DND-41 (cell line): ENCODE data around the gene MYOM1.

Experiments used
- ATAC-seq: fragments of 200-7000 bp; cut with Tn5 transposase; 3 replicates; pipeline ENCODE4 v1.9.1; 2021; ENCODE audit warnings: low read depth; ENCODE audit not compliant: insufficient read depth
- DNase-seq: peaks from one replicate; pipeline ENCODE4 v3.0.0-alpha.2; 2020
- H2AFZ ChIP-seq: 2 replicates; pipeline ENCODE4 v1.6.0; 2012; ENCODE audit warnings: low read depth, low read length
- H3K27ac ChIP-seq: 2 replicates; pipeline ENCODE4 v1.5.1; 2012; ENCODE audit warnings: low read length, inconsistent platforms
- H3K27me3 ChIP-seq: fragments of 200-600 bp; sonication (generic); 2 replicates; pipeline ENCODE4 v1.6.0; 2012; ENCODE audit warnings: low read length, mild to moderate bottlenecking, inconsistent platforms; ENCODE audit not compliant: insufficient read depth, poor library complexity
- H3K36me3 ChIP-seq: 2 replicates; pipeline ENCODE4 v1.5.1; 2012; ENCODE audit warnings: low read length, inconsistent platforms; ENCODE audit not compliant: insufficient read depth
- H3K4me1 ChIP-seq: 2 replicates; pipeline ENCODE4 v1.5.1; 2012; ENCODE audit warnings: mild to moderate bottlenecking, low read length; ENCODE audit not compliant: insufficient read depth
- H3K4me2 ChIP-seq: 2 replicates; pipeline ENCODE4 v1.6.0; 2012; ENCODE audit warnings: mild to moderate bottlenecking, moderate library complexity, low read length, inconsistent platforms; ENCODE audit not compliant: insufficient read depth
- H3K4me3 ChIP-seq, 2 experiments: fragments of 200-600 bp in 1 of 2; shearing (Covaris generic) in 1 of 2; 2 replicates each; pipeline ENCODE4 v1.5.1; 2012 to 2016; ENCODE audit warnings: inconsistent platforms in 2 of 2, low read length in 2 of 2, mild to moderate bottlenecking in 2 of 2, low read depth in 1 of 2, moderate library complexity in 1 of 2
- H3K79me2 ChIP-seq: 2 replicates; pipeline ENCODE4 v1.6.0; 2012; ENCODE audit warnings: low read length, inconsistent platforms; ENCODE audit not compliant: insufficient read depth
- H3K9ac ChIP-seq: 2 replicates; pipeline ENCODE4 v1.6.0; 2012; ENCODE audit warnings: low read depth, mild to moderate bottlenecking, inconsistent platforms, low read length, moderate library complexity
- H3K9me3 ChIP-seq: 2 replicates; pipeline ENCODE4 v1.5.1; 2012; ENCODE audit warnings: low read length, moderate library complexity, mild to moderate bottlenecking, inconsistent platforms; ENCODE audit not compliant: insufficient read depth, severe bottlenecking
- H4K20me1 ChIP-seq: 2 replicates; pipeline ENCODE4 v1.6.0; 2012; ENCODE audit warnings: low read length; ENCODE audit not compliant: insufficient read depth
- CTCF ChIP-seq: IDR thresholded peaks from 2 replicates; pipeline ENCODE4 v1.5.1; 2012; ENCODE audit warnings: borderline replicate concordance, low read length, moderate library complexity, mild to moderate bottlenecking; ENCODE audit not compliant: poor library complexity, severe bottlenecking; ENCODE audit errors: extremely low read depth
- EZH2 ChIP-seq: IDR thresholded peaks from 3 replicates; pipeline ENCODE4 v1.6.1; 2012; ENCODE audit warnings: borderline replicate concordance, low read depth, mild to moderate bottlenecking, moderate library complexity, low read length, inconsistent platforms; ENCODE audit not compliant: severe bottlenecking

MYOM1 gene

DNA sequence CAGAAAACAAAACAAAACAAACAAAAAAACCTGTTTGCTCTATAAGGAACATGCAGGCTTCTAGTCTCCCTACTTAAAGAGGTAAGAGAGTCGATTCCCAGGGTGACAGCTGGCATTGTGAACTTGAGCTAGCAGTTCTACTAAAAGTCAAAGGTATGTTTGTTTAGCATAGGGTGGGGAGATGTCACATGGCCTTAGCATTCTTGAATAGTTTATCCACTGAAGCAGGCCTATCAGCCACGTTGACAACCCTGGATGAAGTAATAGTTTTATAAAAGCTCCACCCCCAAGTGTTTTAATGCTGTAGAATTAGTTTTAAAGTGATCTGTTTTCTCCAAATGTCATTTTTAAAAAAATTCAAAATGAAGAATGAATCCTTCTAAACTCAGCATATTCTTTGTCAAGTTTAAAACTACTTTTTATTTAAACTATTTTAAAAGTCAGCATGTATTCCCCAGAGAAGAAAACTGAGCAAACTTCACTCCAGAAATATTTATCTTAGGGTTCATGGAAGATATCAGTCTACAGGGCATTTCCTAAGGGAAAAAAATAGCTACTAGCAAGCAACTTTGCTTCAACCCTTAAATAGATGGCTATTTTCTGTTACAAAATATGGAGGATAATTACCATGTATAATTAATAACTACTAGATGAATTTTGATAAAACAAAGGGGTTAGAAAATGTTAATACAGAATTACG, 1.7 kb downstream of the MYOM1 start:
- H4K20me1 ChIP-seq = no peaks in the 10 kb centered on the region
- no peaks in the 10 kb centered on the region for H3K79me2 ChIP-seq
- H3K4me2 ChIP-seq = no peak overlapping the region
- no peak overlapping the region for H3K27ac ChIP-seq
- no peak overlapping the region for H2AFZ ChIP-seq
- DNase-seq = no peak
- H3K9me3 ChIP-seq = no peaks in the 10 kb centered on the region
- no peak for ATAC-seq
- TF ChIP-seq CTCF (no peak), EZH2 (no peak)
- H3K36me3 ChIP-seq = no peaks in the 10 kb centered on the region
- no peak overlapping the region for H3K9ac ChIP-seq
- peaks cover 10% of the 10 kb centered on the region for H3K4me1 ChIP-seq
- H3K27me3 ChIP-seq = no peaks in the 10 kb centered on the region
- no peak overlapping the region for H3K4me3 ChIP-seq

DNA sequence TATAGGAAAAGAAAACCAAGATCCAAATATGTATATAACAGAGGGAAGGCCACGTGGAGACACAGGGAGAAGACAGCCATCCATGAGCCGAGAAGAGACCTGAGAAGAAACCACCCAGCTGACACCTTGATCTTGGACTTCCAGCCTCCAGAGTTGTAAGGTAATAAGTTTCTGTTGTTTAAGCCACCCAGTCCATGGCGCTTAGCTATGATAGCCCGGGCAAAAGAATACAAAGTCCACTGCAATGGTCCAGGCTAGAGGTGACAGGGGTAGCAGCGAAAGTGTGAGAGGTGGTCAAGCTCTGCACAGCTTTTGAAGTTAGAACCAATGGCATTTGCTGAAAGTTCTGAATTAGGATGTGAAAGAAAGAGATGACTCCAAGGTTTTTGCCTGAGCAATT, 2.8 kb downstream of the MYOM1 start:
- no peak for DNase-seq
- Histone ChIP-seq H3K27me3 (no peaks in the 10 kb centered on the region), H4K20me1 (no peaks in the 10 kb centered on the region), H3K79me2 (no peaks in the 10 kb centered on the region), H3K36me3 (no peaks in the 10 kb centered on the region), H3K9me3 (no peaks in the 10 kb centered on the region), H3K4me3 (no peak overlapping the region), H3K4me2 (no peak overlapping the region), H3K27ac (no peak overlapping the region), H3K4me1 (peaks cover 17% of the 10 kb centered on the region), H2AFZ (no peak overlapping the region), H3K9ac (no peak overlapping the region)
- TF ChIP-seq CTCF (no peak), EZH2 (no peak)
- no peak for ATAC-seq

DNA sequence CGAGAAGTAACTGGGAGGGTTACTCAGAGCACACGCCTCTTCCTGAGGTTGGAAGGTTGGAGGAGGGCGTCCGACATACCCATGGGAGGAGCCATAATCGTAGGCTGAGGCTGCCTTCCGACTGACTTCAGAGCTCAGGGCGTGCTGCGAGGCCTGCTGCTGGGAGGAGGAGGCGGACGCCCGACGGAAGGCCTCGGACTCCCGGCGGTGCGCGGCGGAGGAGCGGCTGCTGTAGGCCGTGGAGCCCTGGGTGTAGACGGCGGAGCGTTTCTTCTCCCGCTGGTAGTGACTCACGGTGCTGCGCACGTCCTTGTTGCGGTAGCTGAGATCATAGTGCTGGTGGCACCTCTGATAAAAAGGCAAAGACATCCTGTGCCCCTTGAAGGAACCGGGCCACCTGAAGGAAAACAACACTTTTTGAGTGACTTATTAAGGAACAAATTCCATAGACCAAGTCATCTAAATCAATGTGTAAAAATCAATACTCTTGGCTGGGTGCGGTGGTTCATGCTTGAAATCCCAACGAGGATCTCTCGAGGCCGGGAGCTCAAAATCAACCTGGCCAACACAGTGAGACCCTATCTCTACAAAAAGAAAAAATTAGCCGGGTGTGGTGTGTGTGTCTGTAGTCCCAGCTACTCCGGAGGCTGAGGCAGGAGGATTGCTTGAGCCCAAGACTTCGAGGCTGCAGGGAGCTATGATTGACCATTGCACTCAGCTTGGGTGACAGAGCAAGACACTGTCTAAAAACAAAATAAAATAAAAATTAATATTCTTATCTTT, 4.7 kb downstream of the MYOM1 start:
- DNase-seq = no peak

More for the DNA sequence above, 4.7 kb downstream of the MYOM1 start:
- Histone ChIP-seq H3K9ac (no peak overlapping the region), H3K36me3 (no peaks in the 10 kb centered on the region), H3K4me1 (peaks cover 17% of the 10 kb centered on the region), H3K4me3 (no peak overlapping the region), H3K79me2 (no peaks in the 10 kb centered on the region), H4K20me1 (no peaks in the 10 kb centered on the region), H2AFZ (no peak overlapping the region), H3K27me3 (no peaks in the 10 kb centered on the region), H3K27ac (no peak overlapping the region), H3K9me3 (no peaks in the 10 kb centered on the region), H3K4me2 (no peak overlapping the region)
- TF ChIP-seq EZH2 = no peak
- no peak for TF ChIP-seq CTCF
- no peak for ATAC-seq
